GM23338 (cell line): Measurements from ENCODE around the gene AP4S1.

Experiments used
- CREB1 ChIP-seq: fragments of 250-450 bp; sonication (Bioruptor Pico); IDR thresholded peaks from 2 replicates; pipeline ENCODE4 v1.5.0; 2020; ENCODE audit warnings: low read depth, mild to moderate bottlenecking, moderate library complexity
- CTCF ChIP-seq, 2 experiments: fragments of 200-600 bp in 1 of 2; sonication (generic) in 1 of 2; conservative IDR thresholded peaks; 2 replicates each; pipeline versions ENCODE4 v1.5.1 to v1.6.1; 2016 to 2017; ENCODE audit warnings: antibody characterized with exemption in 2 of 2, low read depth in 2 of 2, mild to moderate bottlenecking in 2 of 2, moderate library complexity in 1 of 2
- EZH2 ChIP-seq: fragments of 200-600 bp; sonication (generic); IDR thresholded peaks from one replicate; pipeline ENCODE4 v1.8.0; 2017; ENCODE audit warnings: antibody characterized with exemption, mild to moderate bottlenecking, low read depth; ENCODE audit not compliant: unreplicated experiment
- POLR2AphosphoS5 ChIP-seq: IDR thresholded peaks from 2 replicates; pipeline ENCODE4 v1.6.1; 2016; ENCODE audit warnings: antibody characterized with exemption, low read depth
- REST ChIP-seq: IDR thresholded peaks from one replicate; pipeline ENCODE4 v1.6.1; 2018; ENCODE audit warnings: antibody characterized with exemption; ENCODE audit not compliant: unreplicated experiment

- TF ChIP-seq CREB1 (CRISPR knock-in tag) = no peak
- no peak for TF ChIP-seq CTCF (conservative IDR thresholded peaks at IDR 0.05; ENCODE audit: low read depth in 2 of 2)
- TF ChIP-seq POLR2AphosphoS5 = no peak
- no peak for TF ChIP-seq EZH2
- TF ChIP-seq REST = no peak
Observed at GRCh38 chr14:31138301-31138700, 112.9 kb downstream of the AP4S1 start.
